ENCODE measurements around the gene SYNDIG1L. TPM values are rescaled to one million over a fixed set of nuclear protein-coding genes. Genes with fewer than 3 reads are reported as not detected.

Gene SYNDIG1L
- total RNA-seq, 2 experiments from 2014 or later = not detected

DNA sequence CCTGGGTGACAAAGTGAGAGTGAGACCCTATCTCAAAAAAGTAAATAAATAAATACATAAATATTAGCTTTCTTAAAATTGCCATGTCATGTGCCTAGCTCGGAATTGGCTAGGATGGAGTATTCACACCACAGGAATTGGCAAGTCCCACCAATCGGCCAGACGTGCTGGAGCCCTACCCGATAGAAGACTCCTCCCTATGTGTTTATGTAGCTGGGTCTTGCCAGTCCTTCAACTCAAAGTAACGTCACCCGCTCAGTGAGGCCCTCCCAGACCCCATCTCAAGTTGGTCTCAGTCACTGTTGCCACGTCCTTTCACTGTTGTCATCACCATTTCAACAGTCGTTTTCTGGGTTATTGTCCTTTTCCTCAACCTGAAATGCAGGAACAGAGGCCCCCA lies 57.6 kb downstream of the SYNDIG1L start:
- Mint-ChIP-seq H3K4me3 (no peak overlapping the region), H3K9me3 (no peaks in the 10 kb centered on the region), H3K4me1 (no peaks in the 10 kb centered on the region), H3K27me3 (peaks cover 8% of the 10 kb centered on the region), H3K36me3 (no peaks in the 10 kb centered on the region), H3K27ac (no peak overlapping the region)
- no peak for DNase-seq

DNA sequence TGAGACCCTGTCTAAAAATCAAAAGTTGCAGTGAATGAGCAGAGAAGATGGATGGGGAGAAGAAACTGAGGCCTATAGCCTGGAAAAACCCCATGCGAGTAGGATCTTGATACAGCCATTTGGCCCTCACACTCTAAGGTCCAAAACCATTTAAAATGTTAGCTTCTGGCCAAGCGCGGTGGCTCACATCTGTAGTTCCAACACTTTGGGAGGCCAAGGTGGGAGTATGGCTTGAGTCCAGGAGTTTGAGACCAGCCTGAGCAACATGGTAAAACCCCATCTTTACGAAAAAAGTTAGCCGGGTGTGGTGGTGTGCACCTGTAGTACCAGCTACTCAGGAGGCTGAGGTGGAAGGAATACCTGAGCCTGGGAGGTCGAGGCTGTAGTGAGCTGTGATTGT lies 58.0 kb downstream of the SYNDIG1L start:
- no peaks in the 10 kb centered on the region for H3K9me3 Mint-ChIP-seq
- DNase-seq = no peak
- no peak overlapping the region for H3K4me3 Mint-ChIP-seq
- H3K4me1 Mint-ChIP-seq = no peaks in the 10 kb centered on the region
- no peaks in the 10 kb centered on the region for H3K36me3 Mint-ChIP-seq
- H3K27ac Mint-ChIP-seq = no peak overlapping the region
- peaks cover 8% of the 10 kb centered on the region for H3K27me3 Mint-ChIP-seq

- no peak overlapping the region for H3K4me3 Mint-ChIP-seq
- H3K27me3 Mint-ChIP-seq = peaks cover 14% of the 10 kb centered on the region
- H3K36me3 Mint-ChIP-seq = no peaks in the 10 kb centered on the region
- H3K9me3 Mint-ChIP-seq = no peaks in the 10 kb centered on the region
- H3K4me1 Mint-ChIP-seq = no peaks in the 10 kb centered on the region
- DNase-seq = no peak
- H3K27ac Mint-ChIP-seq = no peak overlapping the region
These were observed 61.6 kb downstream of the SYNDIG1L start for GRCh38 chr14:74364271-74364880.

DNA sequence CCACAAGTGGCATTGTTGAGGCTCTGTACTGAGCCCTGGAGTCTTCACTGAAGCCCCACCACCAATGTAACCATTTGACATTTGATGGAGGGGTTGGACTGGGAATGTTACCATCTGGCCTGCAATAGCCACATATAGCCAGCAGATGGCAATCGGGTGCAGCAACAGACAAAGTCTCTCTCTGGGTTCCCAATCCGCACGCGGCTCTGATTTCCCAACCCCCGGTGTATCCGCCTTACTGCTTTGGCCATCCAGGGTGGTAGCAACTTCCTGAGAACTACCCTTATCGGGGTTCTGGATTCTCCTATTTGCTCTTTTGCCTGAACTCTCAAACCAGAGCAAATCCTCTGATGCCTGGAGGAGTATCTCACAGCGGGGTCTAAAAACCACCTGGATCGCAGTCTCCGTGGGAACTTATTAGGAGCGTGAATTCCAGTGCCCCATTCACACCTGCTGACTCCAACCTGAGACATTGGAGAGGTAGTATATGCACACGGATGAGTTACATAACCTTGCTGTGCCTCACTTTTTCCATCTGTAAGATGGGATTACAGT lies 63.6 kb downstream of the SYNDIG1L start:
- H3K9me3 Mint-ChIP-seq = no peaks in the 10 kb centered on the region
- no peak overlapping the region for H3K27ac Mint-ChIP-seq
- DNase-seq = peak; percentile 52
- no peaks in the 10 kb centered on the region for H3K4me1 Mint-ChIP-seq
- H3K36me3 Mint-ChIP-seq = no peaks in the 10 kb centered on the region
- no peak overlapping the region for H3K4me3 Mint-ChIP-seq
- H3K27me3 Mint-ChIP-seq = peaks cover 14% of the 10 kb centered on the region

DNA sequence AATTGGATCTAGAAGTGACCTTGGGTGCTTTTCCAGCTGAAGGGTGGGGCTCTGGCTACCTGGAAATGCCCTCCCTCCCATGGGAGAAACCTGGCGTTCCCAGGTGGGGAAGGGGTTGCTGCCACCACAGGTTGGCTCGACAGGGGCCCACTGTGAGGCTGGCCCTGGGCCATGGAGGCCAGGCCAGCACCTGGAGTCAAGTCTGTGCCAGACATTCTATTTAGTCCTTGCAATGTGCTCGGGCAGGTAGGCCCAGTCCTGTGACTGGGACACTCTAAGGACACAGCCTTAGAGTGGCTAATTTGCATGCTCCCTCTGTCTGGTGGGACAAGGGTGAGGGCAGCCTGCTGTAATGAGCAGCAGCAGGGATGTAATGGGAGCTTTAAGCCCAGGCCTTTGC lies 65.8 kb downstream of the SYNDIG1L start:
- no peak overlapping the region for H3K4me3 Mint-ChIP-seq
- H3K9me3 Mint-ChIP-seq = no peaks in the 10 kb centered on the region
- DNase-seq = no peak
- H3K36me3 Mint-ChIP-seq = no peaks in the 10 kb centered on the region
- H3K4me1 Mint-ChIP-seq = no peaks in the 10 kb centered on the region
- H3K27ac Mint-ChIP-seq = no peak overlapping the region
- peaks cover 10% of the 10 kb centered on the region for H3K27me3 Mint-ChIP-seq

- no peak overlapping the region for H3K4me3 Mint-ChIP-seq
- H3K36me3 Mint-ChIP-seq = no peaks in the 10 kb centered on the region
- no peak for DNase-seq
- H3K4me1 Mint-ChIP-seq = no peaks in the 10 kb centered on the region
- peaks cover 6% of the 10 kb centered on the region for H3K27me3 Mint-ChIP-seq
- no peak overlapping the region for H3K27ac Mint-ChIP-seq
- no peaks in the 10 kb centered on the region for H3K9me3 Mint-ChIP-seq
These were observed 67.7 kb downstream of the SYNDIG1L start for GRCh38 chr14:74358176-74358829.

DNA sequence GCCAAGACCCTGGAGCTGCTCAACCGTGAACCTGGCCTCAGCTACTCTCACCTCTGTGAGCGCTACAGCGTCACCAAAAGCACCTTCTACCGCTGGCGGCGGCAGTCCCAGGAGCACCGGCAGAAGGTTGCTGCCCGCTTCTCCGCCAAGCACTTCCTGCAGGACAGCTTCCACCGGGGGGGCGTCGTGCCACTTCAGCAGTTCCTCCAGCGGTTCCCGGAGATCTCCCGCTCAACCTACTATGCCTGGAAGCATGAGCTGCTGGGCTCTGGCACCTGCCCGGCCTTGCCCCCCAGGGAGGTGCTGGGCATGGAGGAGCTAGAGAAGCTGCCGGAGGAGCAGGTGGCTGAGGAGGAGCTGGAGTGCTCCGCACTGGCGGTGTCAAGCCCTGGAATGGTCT lies 68.4 kb downstream of the SYNDIG1L start:
- no peaks in the 10 kb centered on the region for H3K9me3 Mint-ChIP-seq
- no peak overlapping the region for H3K27ac Mint-ChIP-seq
- no peak for DNase-seq
- H3K4me3 Mint-ChIP-seq = no peak overlapping the region
- no peaks in the 10 kb centered on the region for H3K4me1 Mint-ChIP-seq
- peaks cover 5% of the 10 kb centered on the region for H3K27me3 Mint-ChIP-seq
- no peaks in the 10 kb centered on the region for H3K36me3 Mint-ChIP-seq

DNA sequence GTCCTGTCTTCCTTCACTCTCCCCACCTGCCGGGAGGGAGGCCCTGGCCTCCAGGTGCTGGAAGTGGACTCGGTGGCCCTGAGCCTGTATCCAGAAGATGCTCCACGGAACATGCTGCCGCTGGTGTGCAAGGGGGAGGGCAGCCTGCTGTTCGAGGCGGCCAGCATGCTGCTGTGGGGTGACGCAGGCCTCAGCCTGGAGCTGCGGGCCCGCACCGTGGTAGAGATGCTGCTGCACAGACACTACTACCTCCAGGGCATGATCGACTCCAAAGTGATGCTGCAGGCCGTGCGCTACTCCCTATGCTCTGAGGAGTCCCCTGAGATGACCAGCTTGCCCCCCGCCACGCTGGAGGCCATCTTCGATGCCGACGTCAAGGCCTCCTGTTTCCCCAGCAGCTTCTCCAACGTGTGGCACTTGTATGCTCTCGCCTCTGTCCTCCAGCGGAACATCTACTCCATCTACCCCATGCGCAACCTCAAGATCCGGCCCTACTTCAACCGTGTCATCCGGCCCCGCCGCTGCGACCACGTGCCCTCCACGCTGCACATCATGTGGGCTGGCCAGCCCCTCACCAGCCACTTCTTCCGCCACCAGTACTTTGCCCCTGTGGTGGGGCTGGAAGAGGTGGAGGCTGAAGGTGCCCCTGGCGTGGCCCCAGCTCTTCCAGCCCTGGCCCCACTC lies 69.0 kb downstream of the SYNDIG1L start:
- Mint-ChIP-seq H3K27ac (no peak overlapping the region), H3K9me3 (no peaks in the 10 kb centered on the region), H3K4me1 (no peaks in the 10 kb centered on the region), H3K27me3 (no peaks in the 10 kb centered on the region), H3K36me3 (no peaks in the 10 kb centered on the region), H3K4me3 (no peak overlapping the region)
- no peak for DNase-seq

Other genes starting within 250 kb of the SYNDIG1L start
- gene VSX2, start 186.8 kb downstream of the SYNDIG1L start, total RNA-seq = not detected
- 10 to 100 TPM; 36.8 to 36.9 TPM for gene ABCD4, start 123.3 kb downstream of the SYNDIG1L start, total RNA-seq
- not detected for gene VRTN, start 77.7 kb downstream of the SYNDIG1L start, total RNA-seq
- gene NPC2, start 67.1 kb upstream of the SYNDIG1L start, total RNA-seq = 10 to 100 TPM; 12.5 to 14.2 TPM
- 10 to 100 TPM; 29.7 to 31.0 TPM for gene ISCA2, start 67.6 kb upstream of the SYNDIG1L start, total RNA-seq
- under 1 TPM; 0.06 to 0.10 TPM for gene LTBP2, start 186.0 kb upstream of the SYNDIG1L start, total RNA-seq

Data from activated naive CD8-positive, alpha-beta T cell treated with anti-CD3 and anti-CD28 coated beads for 36 hours (primary cell).